Transverse colon (tissue), 4 donors: Measurements from ENCODE around the gene RALGPS2.

ENCODE experiments used
- POLR2AphosphoS5 ChIP-seq, 3 donors: sonication (generic); formaldehyde crosslinking; IDR thresholded peaks; one replicate each; pipeline ENCODE4 v1.6.1; 2016; ENCODE audit warnings: antibody characterized with exemption in 3 of 3
- TF ChIP-seq, protein P1 (sequence below), 5 experiments: fragments of 200-600 bp in 3 of 5; fragments of 450-650 bp in 2 of 5; sonication (generic) in 3 of 5; IDR thresholded peaks; 1 replicate in 2 of 5; 2 replicates in 3 of 5; pipeline ENCODE4 v1.5.1; 2016 to 2017; ENCODE audit warnings: antibody characterized with exemption in 5 of 5, inconsistent platforms in 3 of 5, mild to moderate bottlenecking in 2 of 5, moderate library complexity in 1 of 5

DNA sequence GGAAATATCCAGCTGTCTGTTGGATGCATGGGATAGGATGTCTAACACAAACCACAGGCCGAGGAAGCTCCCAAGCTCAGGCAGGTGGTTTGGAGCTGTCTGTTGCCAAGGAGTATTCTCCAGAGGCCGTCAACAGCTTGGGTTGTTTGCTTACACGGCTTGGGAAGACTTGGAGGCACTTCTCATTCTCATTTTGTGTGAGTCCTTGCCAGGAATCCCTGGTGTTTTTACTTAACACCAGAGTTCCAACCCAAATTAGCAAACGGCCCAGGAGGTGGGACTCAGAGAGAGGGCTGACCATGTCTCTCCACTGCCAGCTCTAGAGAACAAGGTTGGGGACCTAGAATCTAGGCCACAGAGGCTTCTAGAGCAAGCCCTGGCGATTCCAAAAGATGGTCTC lies 228.0 kb downstream of the RALGPS2 start:
- TF ChIP-seq, protein P1, sequence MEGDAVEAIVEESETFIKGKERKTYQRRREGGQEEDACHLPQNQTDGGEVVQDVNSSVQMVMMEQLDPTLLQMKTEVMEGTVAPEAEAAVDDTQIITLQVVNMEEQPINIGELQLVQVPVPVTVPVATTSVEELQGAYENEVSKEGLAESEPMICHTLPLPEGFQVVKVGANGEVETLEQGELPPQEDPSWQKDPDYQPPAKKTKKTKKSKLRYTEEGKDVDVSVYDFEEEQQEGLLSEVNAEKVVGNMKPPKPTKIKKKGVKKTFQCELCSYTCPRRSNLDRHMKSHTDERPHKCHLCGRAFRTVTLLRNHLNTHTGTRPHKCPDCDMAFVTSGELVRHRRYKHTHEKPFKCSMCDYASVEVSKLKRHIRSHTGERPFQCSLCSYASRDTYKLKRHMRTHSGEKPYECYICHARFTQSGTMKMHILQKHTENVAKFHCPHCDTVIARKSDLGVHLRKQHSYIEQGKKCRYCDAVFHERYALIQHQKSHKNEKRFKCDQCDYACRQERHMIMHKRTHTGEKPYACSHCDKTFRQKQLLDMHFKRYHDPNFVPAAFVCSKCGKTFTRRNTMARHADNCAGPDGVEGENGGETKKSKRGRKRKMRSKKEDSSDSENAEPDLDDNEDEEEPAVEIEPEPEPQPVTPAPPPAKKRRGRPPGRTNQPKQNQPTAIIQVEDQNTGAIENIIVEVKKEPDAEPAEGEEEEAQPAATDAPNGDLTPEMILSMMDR (IDR thresholded peaks at IDR 0.05) = no peak
- TF ChIP-seq POLR2AphosphoS5 (IDR thresholded peaks at IDR 0.05) = no peak
